ENCODE results near the gene NTSR1.

The NTSR1 gene

DNA sequence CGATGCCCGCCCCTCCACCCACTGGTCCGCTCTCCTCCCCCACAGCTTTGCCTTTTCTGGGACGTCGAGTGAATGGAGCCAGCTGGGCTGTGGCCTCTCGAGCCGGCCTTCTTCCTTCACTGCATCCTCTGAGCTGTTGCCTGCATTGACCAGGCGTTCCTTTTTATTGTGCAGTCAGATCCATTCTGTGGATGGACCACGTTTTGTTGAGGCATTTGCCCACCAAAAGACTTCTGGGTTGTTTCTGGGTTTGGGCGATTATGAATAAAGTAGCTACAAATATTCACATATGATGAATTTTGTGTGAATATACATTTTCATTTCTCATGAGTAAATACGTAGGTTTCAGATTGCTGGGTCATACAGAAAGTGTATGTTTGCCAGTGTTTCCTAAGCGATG is 9.9 kb downstream of the NTSR1 start:
- H3K4me3 ChIP-seq (IDR thresholded peaks at IDR 0.05; ENCODE audit: insufficient read depth, low read depth, low read length) = no peak overlapping the region
- H3K79me2 ChIP-seq (ENCODE audit: insufficient read depth, low read depth) = no peaks in the 10 kb centered on the region
- H2AFZ ChIP-seq (ENCODE audit: low read depth) = no peak overlapping the region
- H3K4me2 ChIP-seq = no peak overlapping the region
- peaks cover 99% of the 10 kb centered on the region for H3K27me3 ChIP-seq (ENCODE audit: insufficient read depth, low read depth)
- no peaks in the 10 kb centered on the region for H4K20me1 ChIP-seq (ENCODE audit: insufficient read depth)
- TF ChIP-seq CTCF (conservative IDR thresholded peaks at IDR 0.05; ENCODE audit: low read depth, low read length) = no peak
- no peak overlapping the region for H3K9ac ChIP-seq
- no peaks in the 10 kb centered on the region for H3K36me3 ChIP-seq (ENCODE audit: insufficient read depth)
- H3K4me1 ChIP-seq (ENCODE audit: low read depth, poor library complexity, severe bottlenecking) = no peaks in the 10 kb centered on the region
- no peak overlapping the region for H3K27ac ChIP-seq

GRCh38 chr20:62719250-62719935 is 10.8 kb downstream of the NTSR1 start:
- no peaks in the 10 kb centered on the region for H3K79me2 ChIP-seq (ENCODE audit: insufficient read depth, low read depth)
- peaks cover 99% of the 10 kb centered on the region for H3K27me3 ChIP-seq (ENCODE audit: insufficient read depth, low read depth)
- no peaks in the 10 kb centered on the region for H3K4me1 ChIP-seq (ENCODE audit: low read depth, poor library complexity, severe bottlenecking)
- H2AFZ ChIP-seq (ENCODE audit: low read depth) = no peak overlapping the region
- no peaks in the 10 kb centered on the region for H4K20me1 ChIP-seq (ENCODE audit: insufficient read depth)
- H3K4me3 ChIP-seq (IDR thresholded peaks at IDR 0.05; ENCODE audit: insufficient read depth, low read depth, low read length) = no peak overlapping the region
- no peaks in the 10 kb centered on the region for H3K36me3 ChIP-seq (ENCODE audit: insufficient read depth)
- no peak overlapping the region for H3K27ac ChIP-seq
- H3K4me2 ChIP-seq = no peak overlapping the region
- TF ChIP-seq CTCF (conservative IDR thresholded peaks at IDR 0.05; ENCODE audit: low read depth, low read length) = no peak
- H3K9ac ChIP-seq = no peak overlapping the region

- Histone ChIP-seq H3K27ac (no peak overlapping the region), H3K36me3 (ENCODE audit: insufficient read depth) (no peaks in the 10 kb centered on the region), H3K9ac (no peak overlapping the region), H3K79me2 (ENCODE audit: insufficient read depth, low read depth) (no peaks in the 10 kb centered on the region), H3K4me1 (ENCODE audit: low read depth, poor library complexity, severe bottlenecking) (no peaks in the 10 kb centered on the region), H3K27me3 (ENCODE audit: insufficient read depth, low read depth) (peaks cover 99% of the 10 kb centered on the region), H2AFZ (ENCODE audit: low read depth) (no peak overlapping the region), H3K4me2 (no peak overlapping the region), H3K4me3 (IDR thresholded peaks at IDR 0.05; ENCODE audit: insufficient read depth, low read depth, low read length) (no peak overlapping the region), H4K20me1 (ENCODE audit: insufficient read depth) (no peaks in the 10 kb centered on the region)
- no peak for TF ChIP-seq CTCF (conservative IDR thresholded peaks at IDR 0.05; ENCODE audit: low read depth, low read length)
These were observed 13.1 kb downstream of the NTSR1 start for GRCh38 chr20:62721511-62722370.

DNA sequence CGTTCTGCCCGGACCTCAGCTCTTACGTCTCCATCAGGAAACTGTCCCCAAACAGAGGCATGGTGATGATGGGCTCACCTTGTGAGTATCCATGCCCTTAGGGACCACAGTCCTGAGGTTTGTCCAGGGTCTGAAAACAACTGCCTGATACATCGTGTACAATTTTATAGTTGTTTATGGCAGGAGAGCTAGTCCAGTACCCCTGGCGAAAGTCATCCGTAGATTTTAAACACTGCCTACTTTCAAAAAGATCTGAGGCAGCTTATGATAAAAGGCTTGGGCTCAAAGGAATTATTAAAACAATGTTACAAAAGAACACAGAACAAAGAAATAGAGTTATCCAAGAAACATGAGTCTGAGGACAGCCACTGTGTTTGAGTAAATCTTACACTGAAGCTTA is 14.0 kb downstream of the NTSR1 start:
- H4K20me1 ChIP-seq (ENCODE audit: insufficient read depth) = no peaks in the 10 kb centered on the region
- TF ChIP-seq CTCF (conservative IDR thresholded peaks at IDR 0.05; ENCODE audit: low read depth, low read length) = no peak

More for the DNA sequence above, 14.0 kb downstream of the NTSR1 start:
- Histone ChIP-seq H3K4me2 (no peak overlapping the region), H3K4me3 (IDR thresholded peaks at IDR 0.05; ENCODE audit: insufficient read depth, low read depth, low read length) (no peak overlapping the region), H3K79me2 (ENCODE audit: insufficient read depth, low read depth) (no peaks in the 10 kb centered on the region), H3K4me1 (ENCODE audit: low read depth, poor library complexity, severe bottlenecking) (no peaks in the 10 kb centered on the region), H3K9ac (no peak overlapping the region), H3K27me3 (ENCODE audit: insufficient read depth, low read depth) (peaks cover 99% of the 10 kb centered on the region), H2AFZ (ENCODE audit: low read depth) (no peak overlapping the region), H3K27ac (no peak overlapping the region), H3K36me3 (ENCODE audit: insufficient read depth) (no peaks in the 10 kb centered on the region)
